ENCODE measurements around the gene HIP1R. TPM values are rescaled to one million over a fixed set of nuclear protein-coding genes. Genes with fewer than 3 reads are reported as not detected.
A peak's percentile ranks its signal among the peaks of the same experiment; 100 is the strongest.

HIP1R gene
- total and polyA plus RNA-seq, 3 donors from 2014 or later, result 20.1 to 41.7 (median 34.3) TPM

GRCh38 chr12:122884860-122885259, 49.6 kb downstream of the HIP1R start:
- H3K27ac ChIP-seq, result no peak overlapping the region
- H3K36me3 ChIP-seq (ENCODE audit: low read depth, missing control alignments), result no peaks in the 10 kb centered on the region
- no peak for DNase-seq
- 74 to 75% methylated on average over 4 of the region's 4 CpGs for WGBS, 2 donors
- no peak for TF ChIP-seq CTCF (IDR thresholded peaks at IDR 0.05)
- no peak for TF ChIP-seq POLR2A (IDR thresholded peaks at IDR 0.05)
- H3K4me3 ChIP-seq, result no peak overlapping the region
- peaks cover 39% of the 10 kb centered on the region for H3K4me1 ChIP-seq
- intact Hi-C loops (cut with DNase I; ENCODE audit: low total_unique reads), result no loop called here
- H3K9me3 ChIP-seq, result no peaks in the 10 kb centered on the region
- H3K27me3 ChIP-seq, result no peaks in the 10 kb centered on the region

- WGBS, 2 donors, result 91 to 94% methylated on average over 8 of the region's 8 CpGs
- H3K4me1 ChIP-seq, result peaks cover 30% of the 10 kb centered on the region
- TF ChIP-seq CTCF (IDR thresholded peaks at IDR 0.05), result no peak
- no peak for TF ChIP-seq POLR2A (IDR thresholded peaks at IDR 0.05)
- H3K27ac ChIP-seq, result peak overlapping the region in 1 of 2 donors; percentile 10
- no peak overlapping the region for H3K4me3 ChIP-seq
- no peak for DNase-seq
- H3K36me3 ChIP-seq (ENCODE audit: low read depth, missing control alignments), result no peaks in the 10 kb centered on the region
- H3K27me3 ChIP-seq, result no peaks in the 10 kb centered on the region
- intact Hi-C loops (cut with DNase I; ENCODE audit: low total_unique reads), result no loop called here
- H3K9me3 ChIP-seq, result no peaks in the 10 kb centered on the region
Observed at GRCh38 chr12:122886161-122886560, 50.9 kb downstream of the HIP1R start.

- Histone ChIP-seq H3K27me3 (no peaks in the 10 kb centered on the region), H3K36me3 (ENCODE audit: low read depth, missing control alignments) (no peaks in the 10 kb centered on the region), H3K4me1 (peaks cover 36% of the 10 kb centered on the region), H3K4me3 (no peak overlapping the region), H3K9me3 (no peaks in the 10 kb centered on the region), H3K27ac (peak overlapping the region; percentile 71 to 80)
- WGBS, 2 donors, result 65 to 67% methylated on average over 10 of the region's 10 CpGs
- DNase-seq, result no peak
- TF ChIP-seq CTCF (IDR thresholded peaks at IDR 0.05), result no peak
- intact Hi-C loops (cut with DNase I; ENCODE audit: low total_unique reads), result no loop called here
Observed at GRCh38 chr12:122886851-122887818, 51.9 kb downstream of the HIP1R start.

GRCh38 chr12:122887819-122888212, 52.6 kb downstream of the HIP1R start:
- no peak overlapping the region for H3K4me3 ChIP-seq
- no peaks in the 10 kb centered on the region for H3K36me3 ChIP-seq (ENCODE audit: low read depth, missing control alignments)
- no peak for DNase-seq
- intact Hi-C loops (cut with DNase I; ENCODE audit: low total_unique reads), result no loop called here
- no peaks in the 10 kb centered on the region for H3K9me3 ChIP-seq
- TF ChIP-seq CTCF (IDR thresholded peaks at IDR 0.05) (no peak), POLR2A (IDR thresholded peaks at IDR 0.05) (no peak)
- H3K4me1 ChIP-seq, result peaks cover 42% of the 10 kb centered on the region
- H3K27me3 ChIP-seq, result no peaks in the 10 kb centered on the region
- WGBS, 2 donors, result 62 to 79% methylated on average over 5 of the region's 5 CpGs
- H3K27ac ChIP-seq, result peak overlapping the region; percentile 71 to 80
